RWPE2 (cell line): ENCODE measurements around the gene UBTF.

Experiments used
- ATAC-seq: fragments of 200-7000 bp; cut with Tn5 transposase; 3 replicates; pipeline ENCODE4 v1.9.1; 2021; ENCODE audit warnings: low read depth
- DNase-seq: peaks from one replicate; pipeline ENCODE4 v3.0.0-alpha.2; 2020; ENCODE audit warnings: low spot score
- H3K27ac ChIP-seq: fragments of 450-650 bp; 2 replicates; pipeline ENCODE4 v1.5.1; 2017; ENCODE audit warnings: mild to moderate bottlenecking; ENCODE audit not compliant: poor library complexity, severe bottlenecking
- H3K27me3 ChIP-seq: fragments of 250-450 bp; sonication (Bioruptor Pico); 2 replicates; pipeline ENCODE4 v1.5.1; 2021; ENCODE audit warnings: mild to moderate bottlenecking, moderate library complexity; ENCODE audit not compliant: insufficient read depth, poor library complexity, severe bottlenecking
- H3K36me3 ChIP-seq: fragments of 250-450 bp; sonication (Bioruptor Pico); 2 replicates; pipeline ENCODE4 v1.5.1; 2020; ENCODE audit warnings: low read depth, mild to moderate bottlenecking, moderate library complexity
- H3K4me1 ChIP-seq: fragments of 250-450 bp; sonication (Bioruptor Pico); 2 replicates; pipeline ENCODE4 v1.5.1; 2021; ENCODE audit warnings: mild to moderate bottlenecking, moderate library complexity; ENCODE audit not compliant: insufficient read depth, poor library complexity, severe bottlenecking
- H3K4me3 ChIP-seq: fragments of 250-450 bp; sonication (Bioruptor Pico); 2 replicates; pipeline ENCODE4 v1.5.1; 2021; ENCODE audit warnings: mild to moderate bottlenecking, moderate library complexity; ENCODE audit not compliant: severe bottlenecking
- H3K9me3 ChIP-seq: fragments of 250-450 bp; sonication (Bioruptor Pico); 2 replicates; pipeline ENCODE4 v1.5.1; 2021; ENCODE audit warnings: mild to moderate bottlenecking, moderate library complexity; ENCODE audit not compliant: severe bottlenecking
- TF ChIP-seq, protein P1 (sequence below): fragments of 450-650 bp; IDR thresholded peaks from one replicate; pipeline ENCODE4 v1.5.1; 2017; ENCODE audit warnings: mild to moderate bottlenecking, moderate library complexity; ENCODE audit not compliant: poor library complexity, severe bottlenecking

The UBTF gene

DNA sequence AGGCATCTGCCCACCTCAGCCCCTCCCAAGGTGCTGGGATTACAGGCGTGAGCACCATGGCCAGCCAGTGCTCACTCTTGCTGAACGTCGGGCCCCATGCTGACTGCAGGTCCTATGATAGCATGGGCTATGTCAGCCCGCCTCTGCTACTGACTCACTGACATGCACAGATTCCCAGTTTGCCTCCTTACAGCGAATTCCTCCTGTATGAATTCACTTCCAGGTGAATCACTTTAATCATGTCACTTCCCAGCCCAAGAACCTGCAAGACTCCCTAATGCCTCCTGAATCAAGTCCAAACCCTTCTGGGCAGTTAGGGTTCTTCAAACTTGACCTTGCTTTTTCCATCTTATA lies 16.1 kb upstream of the UBTF start:
- Histone ChIP-seq H3K27me3 (no peaks in the 10 kb centered on the region), H3K9me3 (no peaks in the 10 kb centered on the region), H3K4me1 (peaks cover 18% of the 10 kb centered on the region), H3K4me3 (no peak overlapping the region), H3K27ac (peak overlapping the region; percentile 84), H3K36me3 (no peaks in the 10 kb centered on the region)
- TF ChIP-seq, protein P1, sequence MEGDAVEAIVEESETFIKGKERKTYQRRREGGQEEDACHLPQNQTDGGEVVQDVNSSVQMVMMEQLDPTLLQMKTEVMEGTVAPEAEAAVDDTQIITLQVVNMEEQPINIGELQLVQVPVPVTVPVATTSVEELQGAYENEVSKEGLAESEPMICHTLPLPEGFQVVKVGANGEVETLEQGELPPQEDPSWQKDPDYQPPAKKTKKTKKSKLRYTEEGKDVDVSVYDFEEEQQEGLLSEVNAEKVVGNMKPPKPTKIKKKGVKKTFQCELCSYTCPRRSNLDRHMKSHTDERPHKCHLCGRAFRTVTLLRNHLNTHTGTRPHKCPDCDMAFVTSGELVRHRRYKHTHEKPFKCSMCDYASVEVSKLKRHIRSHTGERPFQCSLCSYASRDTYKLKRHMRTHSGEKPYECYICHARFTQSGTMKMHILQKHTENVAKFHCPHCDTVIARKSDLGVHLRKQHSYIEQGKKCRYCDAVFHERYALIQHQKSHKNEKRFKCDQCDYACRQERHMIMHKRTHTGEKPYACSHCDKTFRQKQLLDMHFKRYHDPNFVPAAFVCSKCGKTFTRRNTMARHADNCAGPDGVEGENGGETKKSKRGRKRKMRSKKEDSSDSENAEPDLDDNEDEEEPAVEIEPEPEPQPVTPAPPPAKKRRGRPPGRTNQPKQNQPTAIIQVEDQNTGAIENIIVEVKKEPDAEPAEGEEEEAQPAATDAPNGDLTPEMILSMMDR: no peak
- DNase-seq: peak; percentile 91
- ATAC-seq: peak; percentile 99

DNA sequence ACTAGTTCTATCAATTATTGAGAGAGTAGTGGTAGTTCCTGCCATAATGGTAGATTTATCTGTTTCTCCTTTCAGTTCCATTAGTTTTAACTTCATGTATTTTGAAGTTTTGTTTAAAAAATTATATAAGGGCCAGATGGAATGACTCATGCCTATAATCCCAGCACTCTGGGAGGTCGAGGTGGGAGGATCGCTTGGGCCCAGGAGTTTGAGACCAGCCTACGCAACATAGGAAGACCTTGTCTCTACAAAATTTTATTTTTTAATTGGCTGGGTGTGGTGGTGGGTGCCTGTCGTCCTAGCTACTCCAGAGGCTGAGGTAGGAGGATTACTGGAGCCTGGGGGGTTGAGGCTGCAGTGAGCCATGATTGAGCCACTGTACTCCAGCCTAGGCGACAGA lies 14.1 kb upstream of the UBTF start:
- H3K4me3 ChIP-seq: no peak overlapping the region
- TF ChIP-seq, protein P1: no peak
- DNase-seq (no peak), ATAC-seq (no peak)
- peaks cover 18% of the 10 kb centered on the region for H3K4me1 ChIP-seq
- H3K9me3 ChIP-seq: no peaks in the 10 kb centered on the region
- no peak overlapping the region for H3K27ac ChIP-seq
- no peaks in the 10 kb centered on the region for H3K36me3 ChIP-seq
- H3K27me3 ChIP-seq: no peaks in the 10 kb centered on the region

DNA sequence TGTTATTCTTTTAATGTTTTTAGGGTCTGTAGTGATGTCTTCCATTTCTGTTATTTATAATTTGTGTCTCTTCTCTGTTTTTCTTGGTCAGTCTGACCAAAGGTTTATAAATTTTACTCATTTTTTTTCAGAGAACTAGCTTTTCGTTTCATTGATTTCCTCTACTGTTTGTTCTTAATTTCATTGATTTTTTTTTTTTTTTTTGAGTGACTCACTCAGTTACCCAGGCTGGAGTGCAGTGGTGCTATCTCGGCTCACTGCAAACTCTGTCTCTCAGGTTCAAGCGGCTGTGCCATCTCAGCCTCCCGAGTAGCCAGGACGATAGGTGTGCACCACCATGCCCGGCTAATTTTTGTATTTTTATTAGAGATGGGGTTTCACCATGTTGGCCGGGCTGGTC lies 12.6 kb upstream of the UBTF start:
- Histone ChIP-seq H3K4me3 (no peak overlapping the region), H3K27me3 (no peaks in the 10 kb centered on the region), H3K36me3 (no peaks in the 10 kb centered on the region), H3K9me3 (no peaks in the 10 kb centered on the region), H3K4me1 (peaks cover 18% of the 10 kb centered on the region), H3K27ac (no peak overlapping the region)
- no peak for DNase-seq
- TF ChIP-seq, protein P1: no peak
- no peak for ATAC-seq

- peaks cover 8% of the 10 kb centered on the region for H3K4me1 ChIP-seq
- H3K27me3 ChIP-seq: no peaks in the 10 kb centered on the region
- no peaks in the 10 kb centered on the region for H3K9me3 ChIP-seq
- no peak overlapping the region for H3K27ac ChIP-seq
- no peaks in the 10 kb centered on the region for H3K36me3 ChIP-seq
- TF ChIP-seq, protein P1: no peak
- ATAC-seq (no peak), DNase-seq (no peak)
- H3K4me3 ChIP-seq: no peak overlapping the region
Observed at GRCh38 chr17:44230140-44230539, 10.7 kb upstream of the UBTF start.

DNA sequence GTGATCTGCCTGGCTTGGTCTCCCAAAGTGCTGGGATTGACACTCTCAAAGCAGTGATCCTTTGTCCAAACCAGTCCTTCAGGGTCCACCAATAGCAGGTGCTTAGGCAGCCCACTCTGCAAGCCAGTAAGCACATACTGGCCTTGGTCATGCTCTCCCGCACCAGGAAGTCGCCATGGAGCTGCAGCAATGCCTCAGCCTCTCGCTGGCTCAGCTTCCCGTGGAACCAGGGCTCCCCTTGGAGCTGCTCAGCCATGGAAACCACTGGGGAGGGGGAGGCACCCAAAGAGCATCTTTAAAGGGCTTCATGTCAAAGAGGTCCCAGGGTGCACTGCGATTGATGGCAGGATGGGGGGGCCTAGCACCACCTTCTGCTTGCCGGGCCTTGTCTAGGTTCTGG lies 9.6 kb upstream of the UBTF start:
- DNase-seq: no peak
- no peak for ATAC-seq
- no peaks in the 10 kb centered on the region for H3K4me1 ChIP-seq
- H3K27me3 ChIP-seq: no peaks in the 10 kb centered on the region
- H3K4me3 ChIP-seq: no peak overlapping the region
- H3K9me3 ChIP-seq: no peaks in the 10 kb centered on the region
- H3K27ac ChIP-seq: no peak overlapping the region
- H3K36me3 ChIP-seq: no peaks in the 10 kb centered on the region
- TF ChIP-seq, protein P1: no peak
